HepG2 (cell line): ENCODE results near the gene SEC31A. TPM values are rescaled to one million over a fixed set of nuclear protein-coding genes. Genes with fewer than 3 reads are reported as not detected.
A peak's percentile ranks its signal among the peaks of the same experiment; 100 is the strongest.

Experiments
- ATF7 ChIP-seq, 2 experiments: fragments of 450-650 bp in 1 of 2; sonication (generic) in 1 of 2; formaldehyde crosslinking in 1 of 2; IDR thresholded peaks; 2 replicates each; pipeline versions ENCODE4 v1.4.0 to v1.6.1; 2016 to 2020; ENCODE audit warnings: antibody characterized with exemption in 1 of 2, mild to moderate bottlenecking in 1 of 2, missing genetic modification reagents in 1 of 2
- ATF7-NPFF ChIP-seq: sonication (generic); formaldehyde crosslinking; IDR thresholded peaks from 2 replicates; pipeline ENCODE4 v1.8.1; 2023; ENCODE audit warnings: mild to moderate bottlenecking, low read depth, missing genetic modification reagents, moderate library complexity
- EHMT2 ChIP-seq: fragments of 200-600 bp; sonication (generic); IDR thresholded peaks from 2 replicates; pipeline ENCODE4 v1.7.0; 2017; ENCODE audit warnings: antibody characterized with exemption, low read depth, low read length, borderline replicate concordance
- HCFC1 ChIP-seq: fragments of 150-350 bp; IDR thresholded peaks from 2 replicates; pipeline ENCODE4 v1.6.1; 2014; ENCODE audit warnings: low read depth, low read length
- KLF11 ChIP-seq: IDR thresholded peaks from 2 replicates; pipeline ENCODE4 v1.6.1; 2016; ENCODE audit warnings: missing compliant biosample characterization
- MAZ ChIP-seq, 2 experiments: sonication (generic) in 1 of 2; formaldehyde crosslinking in 1 of 2; IDR thresholded peaks; 2 replicates each; pipeline versions ENCODE4 v1.5.0 to v1.6.1; 2012 to 2020; ENCODE audit warnings: low read depth in 2 of 2, mild to moderate bottlenecking in 2 of 2, borderline replicate concordance in 1 of 2, improper control_type of control experiment in 1 of 2, low read length in 1 of 2, missing genetic modification reagents in 1 of 2, moderate library complexity in 1 of 2
- MED13 ChIP-seq: sonication (generic); formaldehyde crosslinking; IDR thresholded peaks from 2 replicates; pipeline ENCODE4 v1.5.0; 2020; ENCODE audit warnings: missing genetic modification reagents
- MLX ChIP-seq: IDR thresholded peaks from 2 replicates; pipeline ENCODE4 v1.6.1; 2016
- NFE2L2 ChIP-seq: fragments of 150-350 bp; IDR thresholded peaks from 2 replicates; pipeline ENCODE4 v1.6.1; 2014; ENCODE audit warnings: low read length
- NR2C2 ChIP-seq: sonication (generic); formaldehyde crosslinking; IDR thresholded peaks from 2 replicates; pipeline ENCODE4 v1.4.0; 2020; ENCODE audit warnings: missing genetic modification reagents, mild to moderate bottlenecking, moderate library complexity, borderline replicate concordance
- PHF20 ChIP-seq: sonication (generic); formaldehyde crosslinking; IDR thresholded peaks from 2 replicates; pipeline ENCODE4 v1.5.0; 2020; ENCODE audit warnings: mild to moderate bottlenecking, missing genetic modification reagents
- SIN3A ChIP-seq: IDR thresholded peaks from 2 replicates; pipeline ENCODE4 v1.6.1; 2011; ENCODE audit warnings: low read depth, mild to moderate bottlenecking, control low read depth, low read length, borderline replicate concordance
- SP5 ChIP-seq: IDR thresholded peaks from 2 replicates; pipeline ENCODE4 v1.6.1; 2016; ENCODE audit warnings: low read depth, borderline replicate concordance
- THAP9 ChIP-seq: sonication (generic); formaldehyde crosslinking; IDR thresholded peaks from 2 replicates; pipeline ENCODE4; 2020; ENCODE audit warnings: missing genetic modification reagents, mild to moderate bottlenecking, borderline replicate concordance
- UBTF ChIP-seq: sonication (generic); formaldehyde crosslinking; IDR thresholded peaks from 2 replicates; pipeline ENCODE4 v1.4.0; 2020; ENCODE audit warnings: mild to moderate bottlenecking, missing genetic modification reagents
- WIZ ChIP-seq: sonication (generic); formaldehyde crosslinking; IDR thresholded peaks from 2 replicates; pipeline ENCODE4 v1.5.1; 2020; ENCODE audit warnings: mild to moderate bottlenecking, missing genetic modification reagents
- ZBTB42 ChIP-seq: sonication (generic); formaldehyde crosslinking; IDR thresholded peaks from 2 replicates; pipeline ENCODE4 v1.5.0; 2020; ENCODE audit warnings: mild to moderate bottlenecking, missing genetic modification reagents
- ZEB1 ChIP-seq: IDR thresholded peaks from 2 replicates; pipeline ENCODE4 v1.6.1; 2012; ENCODE audit warnings: mild to moderate bottlenecking, low read depth, inconsistent platforms; ENCODE audit not compliant: insufficient replicate concordance
- ZNF20 ChIP-seq: sonication (generic); formaldehyde crosslinking; IDR thresholded peaks from 2 replicates; pipeline ENCODE4 v1.4.0; 2020; ENCODE audit warnings: mild to moderate bottlenecking, moderate library complexity, missing genetic modification reagents
- ZNF232 ChIP-seq: sonication (generic); formaldehyde crosslinking; IDR thresholded peaks from 2 replicates; pipeline ENCODE4 v1.4.0; 2020; ENCODE audit warnings: missing genetic modification reagents, borderline replicate concordance
- ZNF496 ChIP-seq: sonication (generic); formaldehyde crosslinking; IDR thresholded peaks from 2 replicates; pipeline ENCODE4 v1.8.1; 2023; ENCODE audit warnings: mild to moderate bottlenecking, moderate library complexity, missing genetic modification reagents; ENCODE audit not compliant: insufficient replicate concordance
- ZNF572 ChIP-seq: sonication (generic); formaldehyde crosslinking; IDR thresholded peaks from 2 replicates; pipeline ENCODE4 v1.5.1; 2020; ENCODE audit warnings: mild to moderate bottlenecking, missing genetic modification reagents
- ZNF678 ChIP-seq: sonication (generic); formaldehyde crosslinking; IDR thresholded peaks from 2 replicates; pipeline ENCODE4 v1.4.0; 2020; ENCODE audit warnings: mild to moderate bottlenecking, missing genetic modification reagents
- ZNF713 ChIP-seq: sonication (generic); formaldehyde crosslinking; IDR thresholded peaks from 2 replicates; pipeline ENCODE4 v1.4.0; 2020; ENCODE audit warnings: mild to moderate bottlenecking, missing genetic modification reagents
- polyA plus RNA-seq, 8 experiments: library from polyadenylated mRNA; depleted of rRNA in 3 of 8; stranded (reverse) in 7 of 8; unstranded in 1 of 8; fragments of >200 nt; fragmentation: Illumina TruSeq in 4 of 8; extraction: Trizol in 4 of 8; gene quantifications; 2 replicates each; pipeline versions ENCODE4 v1.2.1 to v1.2.3, GENCODE V29; 2011 to 2016; ENCODE audit warnings: low read depth in 4 of 8, missing spikeins in 1 of 8, mixed read lengths in 1 of 8; ENCODE audit not compliant: insufficient read depth in 1 of 8
- total RNA-seq, 5 experiments: library from RNA; depleted of rRNA; stranded (reverse); fragments of >200 nt; fragmentation: Illumina TruSeq; extraction: Trizol; gene quantifications; 2 replicates each; pipeline ENCODE4 v1.2.3, GENCODE V29; 2016; ENCODE audit warnings: low read depth in 1 of 5

SEC31A gene
- total and polyA plus RNA-seq, 2 of the 13 experiments (the other 11 are each of a cell fraction or from before 2014, with no cell fraction given) = 231 to 435 TPM

GRCh38 chr4:82900411-82901182 lies 9.6 kb upstream of the SEC31A start, which contains the start of gene THAP9 (continued):
- TF ChIP-seq KLF11 (CRISPR knock-in tag) (peak; percentile 25; the same call in 1 of the 2 replicates), EHMT2 (no peak), UBTF (CRISPR knock-in tag) (peak; percentile 58; the same call in 1 of the 2 replicates), SP5 (CRISPR knock-in tag) (peak; percentile 49; the same call in 1 of the 2 replicates), ATF7-NPFF (CRISPR knock-in tag) (peak; percentile 19), MED13 (CRISPR knock-in tag) (no peak), ZEB1 (no peak), ZNF20 (CRISPR knock-in tag) (no peak), SIN3A (peak; percentile 81), ZNF713 (no peak), NFE2L2 (no peak), ZNF678 (no peak), ZNF232 (CRISPR knock-in tag) (no peak), THAP9 (CRISPR knock-in tag) (peak; percentile 68; the same call in 1 of the 2 replicates), PHF20 (CRISPR knock-in tag) (peak; percentile 72), WIZ (CRISPR knock-in tag) (peak; percentile 40; the same call in 1 of the 2 replicates), ZBTB42 (CRISPR knock-in tag) (peak; percentile 78), ATF7 (IDR thresholded peaks at IDR 0.05) (no peak), ATF7 (CRISPR knock-in tag; IDR thresholded peaks at IDR 0.05) (no peak), HCFC1 (0 out of 2 replicates have a peak, but pooled peaks have one; percentile 5), MAZ (IDR thresholded peaks at IDR 0.05; ENCODE audit: borderline replicate concordance, low read depth, low read length) (no peak; the same call in 1 of the 2 replicates), MAZ (CRISPR knock-in tag; IDR thresholded peaks at IDR 0.05; ENCODE audit: low read depth) (peak; percentile 84), MLX (CRISPR knock-in tag) (no peak; the same call in 1 of the 2 replicates), NR2C2 (peak; percentile 90), ZNF496 (CRISPR knock-in tag) (no peak), ZNF572 (CRISPR knock-in tag) (no peak; the same call in 1 of the 2 replicates)
